ENCODE data around the gene PIR. TPM values are rescaled to one million over a fixed set of nuclear protein-coding genes. Genes with fewer than 3 reads are reported as not detected.

PIR gene
- total RNA-seq, 2 donors from 2014 or later, result 8.9 to 20.1 TPM

DNA sequence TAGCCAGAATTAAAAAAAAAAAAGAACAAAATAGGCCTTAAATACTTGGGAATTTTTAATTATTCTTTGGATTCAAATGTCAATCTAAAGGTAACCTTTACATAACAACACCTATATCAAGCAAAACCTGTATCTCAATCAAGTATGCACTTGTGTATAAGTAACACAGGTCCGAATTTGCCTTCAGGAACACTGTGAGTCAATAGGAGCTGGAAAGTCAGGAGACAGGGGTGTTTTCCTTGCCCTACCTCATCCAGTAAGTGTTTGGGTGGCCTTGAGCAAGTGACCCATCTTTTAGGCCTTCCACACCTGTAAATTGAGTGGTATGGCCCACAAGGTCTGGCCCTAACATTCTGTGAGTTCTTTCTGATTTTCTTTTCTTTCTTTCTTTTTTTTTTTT, 68.1 kb downstream of the PIR start:
- Histone ChIP-seq H3K36me3 (no peaks in the 10 kb centered on the region), H3K27me3 (replicated peaks; ENCODE audit: insufficient read depth) (no peaks in the 10 kb centered on the region), H3K27ac (no peak overlapping the region), H3K4me1 (replicated peaks) (no peaks in the 10 kb centered on the region), H3K9me3 (no peaks in the 10 kb centered on the region), H3K4me3 (no peak overlapping the region)
- DNase-seq (ENCODE audit: low spot score), result no peak
- 77% methylated on average over 1 of the region's 1 CpG for WGBS
- TF ChIP-seq POLR2AphosphoS5 (IDR thresholded peaks at IDR 0.05), result no peak
- TF ChIP-seq POLR2A (IDR thresholded peaks at IDR 0.05), result no peak
- TF ChIP-seq, protein P1, sequence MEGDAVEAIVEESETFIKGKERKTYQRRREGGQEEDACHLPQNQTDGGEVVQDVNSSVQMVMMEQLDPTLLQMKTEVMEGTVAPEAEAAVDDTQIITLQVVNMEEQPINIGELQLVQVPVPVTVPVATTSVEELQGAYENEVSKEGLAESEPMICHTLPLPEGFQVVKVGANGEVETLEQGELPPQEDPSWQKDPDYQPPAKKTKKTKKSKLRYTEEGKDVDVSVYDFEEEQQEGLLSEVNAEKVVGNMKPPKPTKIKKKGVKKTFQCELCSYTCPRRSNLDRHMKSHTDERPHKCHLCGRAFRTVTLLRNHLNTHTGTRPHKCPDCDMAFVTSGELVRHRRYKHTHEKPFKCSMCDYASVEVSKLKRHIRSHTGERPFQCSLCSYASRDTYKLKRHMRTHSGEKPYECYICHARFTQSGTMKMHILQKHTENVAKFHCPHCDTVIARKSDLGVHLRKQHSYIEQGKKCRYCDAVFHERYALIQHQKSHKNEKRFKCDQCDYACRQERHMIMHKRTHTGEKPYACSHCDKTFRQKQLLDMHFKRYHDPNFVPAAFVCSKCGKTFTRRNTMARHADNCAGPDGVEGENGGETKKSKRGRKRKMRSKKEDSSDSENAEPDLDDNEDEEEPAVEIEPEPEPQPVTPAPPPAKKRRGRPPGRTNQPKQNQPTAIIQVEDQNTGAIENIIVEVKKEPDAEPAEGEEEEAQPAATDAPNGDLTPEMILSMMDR (IDR thresholded peaks at IDR 0.05), result no peak
- intact Hi-C loops (cut with DNase I), result no loop called here

DNA sequence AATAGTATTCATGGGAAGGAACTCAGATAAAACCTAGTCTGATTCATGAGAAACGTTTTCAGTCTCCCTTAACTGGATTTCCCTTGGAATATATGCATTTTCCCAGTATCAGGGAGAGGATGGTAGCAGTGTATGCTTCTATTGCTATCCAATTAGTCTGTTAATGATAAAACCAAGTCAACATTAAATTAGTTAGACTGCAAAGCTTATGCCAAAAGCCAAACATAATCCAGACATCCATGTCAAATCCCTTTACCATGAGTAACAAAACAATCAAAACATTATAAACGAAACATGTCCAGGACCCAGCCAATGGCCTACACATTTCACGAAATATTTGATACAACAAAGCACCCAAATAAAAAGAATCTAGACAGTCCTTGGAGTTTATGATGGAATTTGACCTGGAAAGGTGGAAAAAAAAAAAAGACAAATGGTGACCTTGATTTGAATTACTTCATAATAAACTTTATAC, 74.4 kb downstream of the PIR start:
- DNase-seq (ENCODE audit: low spot score), result no peak
- 66% methylated on average over 3 of the region's 3 CpGs for WGBS
- Histone ChIP-seq H3K9me3 (no peaks in the 10 kb centered on the region), H3K27ac (no peak overlapping the region), H3K36me3 (no peaks in the 10 kb centered on the region), H3K4me1 (replicated peaks) (no peaks in the 10 kb centered on the region), H3K27me3 (replicated peaks; ENCODE audit: insufficient read depth) (no peaks in the 10 kb centered on the region), H3K4me3 (no peak overlapping the region)
- intact Hi-C loops (cut with DNase I), result no loop called here
- TF ChIP-seq POLR2A (IDR thresholded peaks at IDR 0.05), result no peak
- TF ChIP-seq POLR2AphosphoS5 (IDR thresholded peaks at IDR 0.05), result no peak
- TF ChIP-seq, protein P1 (IDR thresholded peaks at IDR 0.05), result no peak

DNA sequence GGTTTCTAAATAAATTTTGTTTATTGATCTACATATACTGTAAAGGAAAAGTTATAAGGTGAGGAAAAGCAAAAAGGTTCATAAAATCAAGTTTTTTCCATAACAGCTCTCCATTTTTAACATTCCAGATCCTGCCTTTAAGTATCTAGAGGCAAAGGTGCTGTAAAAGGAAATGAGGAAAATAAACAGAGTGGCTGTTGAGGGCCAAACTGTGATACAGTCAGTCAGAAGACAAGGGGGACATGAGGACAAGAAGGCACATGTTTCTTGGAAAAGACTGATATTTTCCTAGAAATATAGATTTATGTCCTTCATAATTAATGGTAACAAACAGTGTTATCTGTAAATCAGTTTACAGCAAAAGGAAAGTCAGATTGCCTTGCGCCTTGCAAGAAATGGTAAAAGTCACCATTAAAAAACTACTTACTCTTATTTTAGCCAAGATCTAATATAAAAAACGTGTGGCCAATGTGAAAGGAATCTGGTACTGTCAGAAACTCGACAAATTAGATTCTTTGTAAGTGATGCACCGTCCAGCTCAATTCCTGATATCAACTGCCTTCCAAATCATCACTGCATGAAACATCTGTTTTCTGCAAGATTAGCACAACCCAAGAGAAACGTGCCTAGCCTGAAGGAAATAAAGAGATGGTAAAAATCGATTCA, 75.0 kb downstream of the PIR start:
- TF ChIP-seq POLR2AphosphoS5 (IDR thresholded peaks at IDR 0.05) (no peak), POLR2A (IDR thresholded peaks at IDR 0.05) (no peak)
- TF ChIP-seq, protein P1 (IDR thresholded peaks at IDR 0.05), result no peak
- no peaks in the 10 kb centered on the region for H3K9me3 ChIP-seq
- no peaks in the 10 kb centered on the region for H3K36me3 ChIP-seq
- intact Hi-C loops (cut with DNase I), result no loop called here
- WGBS, result 67% methylated on average over 6 of the region's 6 CpGs
- H3K27ac ChIP-seq, result no peak overlapping the region
- no peak for DNase-seq (ENCODE audit: low spot score)
- H3K4me3 ChIP-seq, result no peak overlapping the region
- no peaks in the 10 kb centered on the region for H3K4me1 ChIP-seq (replicated peaks)
- H3K27me3 ChIP-seq (replicated peaks; ENCODE audit: insufficient read depth), result no peaks in the 10 kb centered on the region

DNA sequence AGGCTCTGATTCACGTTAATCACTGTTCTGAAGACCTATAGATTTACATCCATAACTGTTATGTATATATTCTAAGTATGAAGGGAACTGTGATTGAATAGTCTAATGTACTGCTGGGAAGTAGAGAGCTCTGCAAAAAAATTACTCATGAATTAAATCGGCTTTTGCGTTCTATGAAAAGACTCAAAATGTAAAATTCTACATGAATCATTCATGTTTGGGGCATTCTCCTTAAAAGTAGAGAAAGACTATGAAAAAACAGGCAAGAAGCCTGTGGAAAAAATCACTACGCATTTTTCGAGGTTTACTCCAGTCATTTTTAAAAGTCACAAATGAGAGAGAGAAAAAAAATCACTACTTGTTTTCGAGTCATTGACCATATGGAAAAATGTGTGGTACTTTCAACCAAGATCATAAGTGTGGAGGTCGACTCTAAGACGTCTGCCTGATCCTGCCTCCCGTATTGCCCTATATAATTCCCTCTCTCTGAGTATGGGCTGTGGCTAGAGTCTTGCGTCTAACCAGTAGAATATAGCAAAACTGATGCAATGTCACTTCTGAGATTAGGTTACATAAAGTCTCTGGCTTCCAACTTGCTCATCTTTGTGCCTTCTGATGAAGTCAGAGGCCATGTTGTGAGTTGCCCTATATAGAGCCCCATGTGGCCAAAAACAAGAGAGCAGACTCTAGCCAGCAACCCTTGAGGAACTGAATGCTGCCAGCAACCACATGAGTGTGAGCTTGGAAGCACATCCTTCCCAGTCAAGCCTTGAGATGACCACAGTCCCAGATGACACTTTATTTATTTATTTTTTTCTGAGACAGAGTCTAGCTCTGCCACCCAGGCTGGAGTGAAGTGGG, 76.8 kb downstream of the PIR start:
- no peaks in the 10 kb centered on the region for H3K36me3 ChIP-seq
- H3K9me3 ChIP-seq, result no peaks in the 10 kb centered on the region
- no peaks in the 10 kb centered on the region for H3K4me1 ChIP-seq (replicated peaks)
- no peaks in the 10 kb centered on the region for H3K27me3 ChIP-seq (replicated peaks; ENCODE audit: insufficient read depth)
- no peak overlapping the region for H3K4me3 ChIP-seq
- TF ChIP-seq, protein P1 (IDR thresholded peaks at IDR 0.05), result no peak
- TF ChIP-seq POLR2A (IDR thresholded peaks at IDR 0.05) (no peak), POLR2AphosphoS5 (IDR thresholded peaks at IDR 0.05) (no peak)
- intact Hi-C loops (cut with DNase I), result no loop called here
- H3K27ac ChIP-seq, result no peak overlapping the region
- no peak for DNase-seq (ENCODE audit: low spot score)
- 86% methylated on average over 10 of the region's 10 CpGs for WGBS
